HG03280 (cell line): ENCODE results near the gene SART3.
"Not testable (repeated sequence)": the region's sequence is repeated elsewhere in the genome, so short reads cannot be mapped to it uniquely, and the experiment has no call there.

Source experiments
- ATAC-seq: cut with Tn5 transposase; IDR thresholded peaks from one replicate; pipeline ENCODE4 v1.9.1; 2021; ENCODE audit warnings: mild to moderate bottlenecking, moderate library complexity; ENCODE audit not compliant: unreplicated experiment

The SART3 gene

DNA sequence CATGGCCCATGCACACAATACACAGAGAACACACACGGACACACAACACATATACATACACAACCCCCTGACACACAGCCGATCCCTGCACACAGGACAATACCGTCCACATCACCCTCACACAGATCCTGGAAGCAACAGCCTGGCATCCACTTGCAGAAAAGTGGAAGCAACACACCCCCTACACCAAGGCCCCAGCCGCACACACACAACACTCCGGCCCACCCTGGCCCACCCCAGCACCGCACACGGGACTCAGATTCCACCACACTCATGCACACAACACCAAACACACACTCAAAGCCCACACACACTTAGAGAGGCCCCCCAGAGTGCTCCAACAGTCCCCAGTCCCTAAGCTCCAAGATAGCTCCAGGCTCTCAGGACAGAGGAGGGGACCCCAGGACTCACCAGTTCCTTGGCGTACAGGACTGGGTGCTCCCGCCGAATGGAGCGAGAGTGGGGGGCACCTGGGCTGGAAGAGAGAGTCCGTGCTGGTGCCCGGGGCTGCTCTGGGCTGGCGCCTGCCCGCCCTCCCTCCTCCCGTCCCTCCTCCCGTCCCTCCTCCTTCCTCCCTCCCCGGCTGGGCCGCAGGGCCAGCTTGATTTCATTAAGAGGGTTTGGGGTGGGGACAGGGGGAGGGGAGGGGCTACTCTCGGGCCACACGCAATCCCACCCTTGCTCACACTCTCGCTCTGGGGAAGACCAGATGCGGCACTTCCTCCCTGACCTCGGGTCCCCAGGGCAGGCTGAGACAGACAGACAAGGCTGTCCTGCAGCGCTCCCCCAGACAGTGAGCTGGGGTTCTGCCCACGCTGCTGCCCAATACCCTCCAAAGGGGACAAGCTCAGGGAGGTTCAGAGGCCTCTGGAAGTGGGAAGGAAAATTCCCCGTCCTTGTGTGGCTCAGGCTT lies 36.8 kb upstream of the SART3 start, which contains the start of gene TMEM119:
TMEM119 (minus strand) TSS at position 526 of the 913 bp plus-strand sequence. CDS start 5,701 bp downstream, outside the sequence.
- no peak for ATAC-seq

DNA sequence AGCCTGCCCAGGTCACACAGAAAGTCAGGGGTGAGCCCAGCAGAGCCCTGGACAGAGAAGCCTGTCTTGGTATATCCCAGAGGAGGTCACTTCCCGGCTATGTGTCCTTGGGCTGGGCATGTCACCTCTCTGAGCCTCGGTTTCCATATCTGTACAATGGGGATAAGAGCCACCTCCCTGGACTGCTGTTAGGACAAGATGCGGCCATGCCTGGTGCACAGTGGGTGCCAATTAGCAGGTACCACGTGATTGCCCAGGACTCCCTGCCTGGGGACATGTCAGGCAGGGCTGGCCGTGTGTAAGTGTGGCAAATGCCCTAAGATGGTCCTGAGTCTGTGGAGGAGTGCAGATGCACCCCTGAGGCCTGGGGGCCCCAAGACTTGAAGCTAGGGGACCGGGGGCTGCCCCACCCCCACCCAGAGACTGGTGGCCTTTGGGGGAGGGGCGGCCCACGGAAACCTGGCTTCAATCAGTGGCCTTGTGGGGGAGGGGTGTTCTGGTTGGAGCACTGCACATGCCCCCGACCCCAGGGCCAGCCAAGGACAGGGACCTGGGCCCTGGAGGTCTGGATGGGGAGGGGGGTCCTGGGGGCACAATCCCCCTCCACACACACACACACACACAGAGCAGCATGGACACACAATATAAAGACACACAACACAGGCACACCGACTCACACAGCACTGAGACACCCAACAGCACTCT lies 36.0 kb upstream of the SART3 start:
- ATAC-seq = no peak

DNA sequence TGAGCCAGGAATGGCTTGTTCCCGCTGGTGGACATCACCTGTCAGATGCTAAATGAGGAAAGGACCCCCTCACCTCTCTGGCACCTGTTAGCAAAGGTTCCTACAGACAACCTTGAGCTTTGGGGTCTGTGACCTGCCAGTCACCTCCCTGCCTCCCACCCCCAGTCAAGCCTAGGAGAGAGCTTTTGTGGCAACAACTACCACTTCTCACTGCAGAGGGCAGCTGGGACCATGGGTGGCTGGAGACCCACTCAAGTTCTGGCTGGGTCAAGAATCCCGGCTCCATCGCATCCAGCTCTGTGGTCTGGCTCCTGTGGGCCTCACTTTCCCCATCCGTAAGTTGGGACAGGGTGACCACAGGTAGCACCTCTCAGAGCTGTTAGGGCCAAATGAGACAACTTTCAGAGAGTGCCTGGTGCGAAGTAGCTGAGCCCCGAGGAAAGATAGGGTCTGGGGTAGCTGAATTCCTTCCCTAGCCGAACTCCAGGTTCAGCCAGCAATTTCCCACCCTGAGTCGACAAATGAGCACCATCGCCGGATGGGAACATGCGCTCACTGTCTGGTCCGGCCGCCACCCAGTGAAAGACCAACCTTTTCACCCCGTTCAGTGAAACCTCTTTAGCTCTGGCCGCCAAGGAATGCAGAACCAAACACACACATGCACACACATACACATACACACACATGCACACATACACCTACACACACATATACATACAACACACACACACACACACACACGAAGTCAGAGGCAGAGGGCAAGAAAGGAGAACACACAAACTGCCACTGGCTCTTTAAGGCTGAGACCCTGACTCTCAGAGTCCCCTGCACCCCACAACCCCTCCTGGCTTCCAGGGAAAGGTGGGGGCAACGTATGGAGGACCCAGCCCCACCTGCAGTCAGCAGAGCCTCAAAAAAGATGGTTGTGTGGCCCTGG lies 35.0 kb upstream of the SART3 start:
- ATAC-seq = no peak

DNA sequence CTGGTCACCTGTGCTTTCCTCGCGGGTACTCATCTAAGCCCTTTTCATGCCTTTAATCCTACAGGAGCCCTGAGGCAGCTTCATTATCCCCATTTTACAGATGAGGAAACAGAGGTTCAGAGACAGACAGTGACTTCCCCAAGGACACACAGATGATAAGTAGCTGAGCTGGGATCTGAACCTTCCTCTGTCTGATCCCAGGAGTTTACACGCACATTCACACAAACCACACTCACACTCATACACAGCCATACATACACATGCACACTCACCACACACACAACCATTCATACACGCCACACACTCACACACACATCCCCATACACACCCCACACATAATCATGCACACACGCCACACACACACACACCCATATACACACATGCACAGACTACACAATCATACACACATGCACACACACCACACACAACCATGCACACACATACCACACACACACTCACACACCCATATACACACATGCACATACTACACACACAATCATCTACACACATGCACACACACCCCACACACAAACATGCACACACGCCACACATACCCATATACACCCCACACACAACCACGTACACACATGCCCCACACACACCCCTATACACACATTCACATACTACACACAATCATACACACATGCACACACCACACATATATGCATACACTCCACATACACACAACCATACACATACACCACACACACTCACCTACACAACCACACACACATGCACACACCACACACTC lies 34.2 kb upstream of the SART3 start:
- ATAC-seq = no peak

DNA sequence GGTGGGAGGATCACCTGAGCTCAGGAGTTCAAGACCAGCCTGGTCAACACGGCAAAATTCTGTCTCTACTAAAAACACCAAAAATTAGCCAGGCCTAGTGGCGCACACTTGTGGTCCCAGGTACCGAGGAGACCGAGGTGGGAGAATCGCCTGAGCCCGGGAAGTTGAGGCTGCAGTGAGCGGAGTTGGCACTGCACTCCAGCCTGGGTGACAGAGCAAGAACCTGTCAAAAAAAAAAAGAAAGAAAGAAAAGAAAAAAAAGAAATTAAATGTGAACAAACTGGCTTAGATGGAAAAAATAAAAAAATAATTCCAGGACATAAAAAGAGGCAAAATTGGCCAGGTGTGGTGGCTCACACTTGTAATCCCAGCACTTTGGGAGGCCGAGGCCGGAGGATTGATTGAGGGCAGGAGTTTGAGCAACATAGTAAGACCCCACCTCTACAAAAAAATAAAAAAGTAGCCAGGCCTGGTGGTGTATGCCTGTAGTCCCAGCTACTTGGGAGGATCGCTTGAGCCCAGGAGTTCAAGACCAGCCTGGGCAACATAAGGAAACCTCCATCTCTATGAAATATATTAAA lies 33.4 kb upstream of the SART3 start:
- no peak for ATAC-seq

DNA sequence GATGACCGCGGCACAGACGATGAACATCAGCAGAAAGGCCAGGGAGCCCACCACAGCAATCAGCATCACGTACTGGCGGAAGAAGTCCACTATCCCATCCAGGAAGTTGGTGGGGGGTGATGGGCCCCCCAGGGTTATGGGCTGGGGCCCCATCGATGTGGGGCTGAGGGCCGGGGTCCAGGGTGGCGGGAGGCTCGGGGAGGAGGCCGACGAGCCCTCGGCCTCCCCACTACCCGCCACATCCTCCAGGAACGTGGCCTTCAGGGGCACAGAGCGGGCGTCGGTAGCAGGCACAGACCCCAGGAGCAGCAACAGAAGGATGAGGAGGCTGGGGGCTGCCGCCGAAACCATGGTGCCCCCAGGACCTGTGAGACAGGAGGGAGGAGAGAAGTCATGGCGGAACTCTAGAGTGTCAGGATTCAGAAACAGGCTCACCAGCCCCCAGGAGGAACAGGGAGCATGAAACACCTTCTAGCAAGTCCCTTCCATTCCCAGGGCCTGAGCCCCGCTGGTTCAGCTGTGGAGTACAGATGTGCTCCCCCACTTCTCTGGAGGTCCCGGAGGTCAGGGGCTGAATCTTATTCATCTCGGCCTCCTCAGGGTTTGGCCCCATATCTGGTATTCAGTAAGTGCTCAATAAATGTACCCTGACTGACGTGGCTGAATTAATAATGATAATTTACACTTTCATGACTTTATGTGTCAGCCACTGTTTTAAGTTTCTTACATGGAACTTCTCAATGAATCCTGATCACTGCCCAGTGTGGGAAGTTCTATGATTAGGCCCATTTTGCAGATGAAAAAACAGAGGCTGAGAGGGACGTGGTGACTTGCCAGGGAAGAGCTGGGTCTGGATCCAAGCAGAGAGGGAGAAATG lies 31.3 kb upstream of the SART3 start:
- ATAC-seq = no peak

DNA sequence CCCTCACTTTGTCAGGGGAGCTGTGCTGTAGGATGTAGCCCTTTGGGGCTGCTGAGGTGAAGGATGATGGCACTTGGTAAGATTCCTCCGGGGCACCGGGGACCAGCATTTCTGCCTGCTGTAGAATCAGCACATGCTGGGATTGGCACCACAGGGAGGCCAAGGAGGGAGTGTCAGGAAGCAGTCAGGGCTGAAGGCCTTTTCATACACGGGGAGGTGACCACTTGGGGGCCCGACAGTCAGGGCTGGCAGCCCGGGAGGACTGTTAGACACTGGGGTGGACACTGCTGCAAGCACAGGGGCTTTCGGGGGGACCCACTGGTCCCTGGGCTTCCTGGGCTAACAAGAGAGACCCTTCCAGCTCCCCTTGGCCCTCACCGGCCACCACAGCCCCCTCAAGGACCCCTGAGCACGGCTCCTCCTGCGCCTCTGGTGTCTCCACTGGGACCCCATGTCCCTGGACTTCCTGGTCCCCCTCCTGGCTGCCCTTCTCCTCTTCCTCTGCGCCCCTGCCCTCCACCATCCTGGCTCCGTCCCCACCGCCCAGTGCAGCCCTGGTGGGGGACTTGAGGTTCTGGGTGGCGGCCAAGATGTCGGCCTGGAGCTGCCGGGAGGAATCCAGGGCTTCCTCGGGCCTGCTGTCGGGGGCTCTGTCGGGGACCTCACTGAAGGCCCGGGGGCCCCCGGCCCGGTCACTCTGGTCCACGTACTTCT lies 30.5 kb upstream of the SART3 start:
- ATAC-seq = no peak

DNA sequence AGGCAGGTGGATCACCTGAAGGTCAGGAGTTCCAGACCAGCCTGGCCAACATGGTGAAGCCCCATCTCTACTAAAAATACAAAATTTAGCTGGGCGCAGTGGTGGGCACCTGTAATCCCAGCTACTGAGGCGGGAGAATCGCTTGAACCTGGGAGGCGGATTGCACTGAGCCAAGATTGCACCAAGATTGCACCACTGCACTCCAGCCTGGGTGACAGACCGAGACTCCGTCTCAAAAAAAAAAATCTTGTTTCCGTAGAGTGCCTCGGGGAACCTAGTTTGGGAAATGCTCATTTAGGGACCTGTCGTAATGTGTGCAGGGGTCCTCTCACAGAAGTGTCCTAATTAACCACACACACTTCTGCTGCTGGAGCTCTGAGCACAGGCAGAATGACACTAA lies 29.5 kb upstream of the SART3 start:
- ATAC-seq = not testable (repeated sequence)

DNA sequence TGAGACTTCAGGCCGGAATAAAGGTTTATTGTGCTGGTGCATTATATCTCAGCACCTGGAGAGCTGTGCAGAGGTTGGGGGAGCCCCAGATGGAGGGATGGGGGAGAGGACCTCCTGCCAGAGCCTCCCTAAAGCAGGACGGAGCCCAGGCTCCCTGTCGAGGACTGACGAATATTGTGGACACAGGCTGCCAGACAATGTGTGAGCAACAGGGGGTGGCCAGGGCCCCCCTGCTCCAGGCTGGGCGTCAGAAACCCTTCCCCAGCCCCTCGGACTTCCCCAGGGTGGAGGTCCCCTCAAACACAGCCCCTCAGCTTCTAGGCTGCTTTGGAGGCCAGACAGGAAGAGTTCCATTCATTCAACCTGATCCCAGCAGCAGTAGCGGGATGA lies 28.9 kb upstream of the SART3 start:
- ATAC-seq = no peak

DNA sequence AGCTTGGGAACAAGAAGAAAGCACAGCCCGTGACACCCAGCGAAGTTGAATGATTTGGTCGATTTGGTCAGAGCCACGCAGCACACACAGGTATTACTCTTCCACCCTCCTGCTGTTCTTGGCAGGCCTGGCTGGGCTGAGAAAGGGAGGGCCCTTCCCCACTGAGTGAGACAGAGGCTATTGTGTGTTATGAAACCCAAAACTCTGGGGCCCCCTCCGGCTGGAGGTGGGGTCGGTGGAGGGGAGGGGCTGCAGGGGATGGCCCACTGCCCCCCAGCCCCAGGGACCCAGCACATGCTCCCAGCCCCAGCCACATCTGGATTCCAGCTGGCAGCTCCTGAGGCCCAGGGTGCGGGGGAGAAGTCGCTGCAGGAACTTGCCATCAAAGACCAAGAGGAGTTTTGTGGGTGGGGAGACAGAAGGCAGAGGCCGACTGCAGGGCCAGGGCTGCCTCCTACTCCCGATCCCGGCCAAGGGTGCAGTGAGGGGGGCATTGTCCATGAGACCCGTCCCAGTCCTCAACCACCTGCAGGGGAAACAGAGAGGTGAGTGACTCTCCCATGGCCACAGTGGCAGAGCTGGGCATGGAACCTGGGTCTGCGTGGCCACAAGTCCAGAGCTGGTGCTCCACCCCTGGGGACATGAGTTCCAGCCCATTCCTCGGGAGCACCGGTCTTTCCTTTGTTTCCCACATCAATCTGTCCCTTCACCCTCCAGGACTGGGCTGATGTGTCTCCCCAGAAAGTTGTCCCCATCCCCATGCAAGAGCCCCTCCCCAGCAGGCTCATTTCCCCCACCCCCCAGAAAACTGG lies 28.3 kb upstream of the SART3 start:
- no peak for ATAC-seq

DNA sequence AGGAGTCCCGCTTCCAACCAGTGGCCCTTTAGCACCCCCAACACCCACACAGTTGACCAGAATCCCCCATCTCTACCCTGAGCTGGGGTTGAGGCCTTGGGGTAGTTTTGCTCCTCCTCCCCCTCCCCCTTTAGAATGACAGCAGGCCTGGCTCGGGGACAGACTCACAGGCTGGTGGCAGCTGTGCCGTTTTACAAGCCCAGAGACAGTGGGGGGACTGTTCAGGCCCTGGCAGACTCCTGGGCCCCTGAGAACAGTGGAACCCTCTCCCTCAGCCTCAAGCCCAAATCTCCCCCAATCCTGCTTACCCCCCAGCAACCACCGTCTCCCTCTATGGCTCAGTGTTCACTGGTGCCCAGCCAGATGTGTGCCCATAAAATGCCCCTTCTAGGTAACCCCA lies 26.9 kb upstream of the SART3 start:
- ATAC-seq = no peak

DNA sequence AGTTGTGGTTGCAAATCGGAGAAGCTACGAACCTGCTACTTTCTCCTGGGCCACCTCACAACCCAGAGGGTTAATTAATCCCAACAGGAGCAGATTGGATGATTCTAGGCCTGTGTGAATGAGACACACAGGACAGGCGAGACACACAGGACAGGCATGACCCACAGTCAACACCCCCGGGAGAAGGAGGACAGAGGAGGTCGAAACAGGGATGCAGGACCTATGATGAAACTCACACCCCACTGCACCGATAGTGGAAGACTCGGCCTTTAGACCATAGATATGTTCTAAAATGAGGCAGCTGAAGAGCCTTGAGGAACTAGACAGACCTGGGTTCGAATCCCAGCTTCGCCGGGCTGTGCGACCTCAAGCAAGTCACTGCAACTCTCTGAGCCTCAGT lies 25.3 kb upstream of the SART3 start:
- no peak for ATAC-seq

DNA sequence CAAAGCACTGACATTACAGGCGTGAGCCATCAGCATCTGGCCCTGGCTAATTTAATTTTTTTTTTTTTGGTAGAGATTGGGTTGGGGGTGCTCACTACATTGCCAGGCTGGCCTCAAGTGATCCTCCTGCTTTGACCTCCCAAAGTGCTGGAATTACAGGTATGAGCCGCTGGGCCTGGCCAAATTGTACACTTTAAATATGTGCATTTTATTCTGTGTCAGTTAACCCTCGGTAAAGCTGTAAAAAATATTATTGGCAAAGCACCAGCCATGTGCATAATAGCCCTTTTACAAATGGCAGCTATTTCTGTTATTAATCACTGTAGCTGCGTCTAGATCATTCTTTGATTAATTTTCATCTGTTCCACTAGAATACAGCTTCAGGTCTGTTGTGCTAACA lies 24.9 kb upstream of the SART3 start:
- no peak for ATAC-seq

DNA sequence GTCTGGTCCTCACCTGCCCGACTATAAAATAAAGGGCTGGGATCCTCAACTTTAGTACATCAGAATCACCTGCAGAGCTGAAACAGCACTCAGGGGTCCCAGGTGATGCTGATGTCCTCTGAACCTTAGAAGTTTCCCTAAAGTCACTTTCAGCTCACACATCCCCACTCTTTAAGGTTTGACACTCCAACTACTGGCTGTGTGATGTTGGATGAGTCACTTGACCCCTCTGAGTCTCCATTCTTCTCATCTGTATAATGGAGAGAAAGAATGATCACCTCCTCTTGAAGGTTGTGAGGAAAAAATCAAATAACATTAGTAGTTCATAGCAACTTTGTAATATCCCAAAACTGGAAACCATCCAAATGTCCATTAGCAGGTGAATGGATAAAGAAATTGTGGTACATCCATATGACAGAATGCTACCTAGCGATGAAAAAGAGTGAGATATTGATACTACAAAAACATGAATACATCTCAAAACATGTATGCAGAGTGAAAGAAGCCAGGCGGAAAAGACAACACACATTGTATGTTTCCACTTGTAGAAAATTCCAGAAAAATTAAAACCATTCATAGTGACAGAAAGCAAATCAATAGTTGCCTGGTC lies 23.6 kb upstream of the SART3 start:
- ATAC-seq = no peak

DNA sequence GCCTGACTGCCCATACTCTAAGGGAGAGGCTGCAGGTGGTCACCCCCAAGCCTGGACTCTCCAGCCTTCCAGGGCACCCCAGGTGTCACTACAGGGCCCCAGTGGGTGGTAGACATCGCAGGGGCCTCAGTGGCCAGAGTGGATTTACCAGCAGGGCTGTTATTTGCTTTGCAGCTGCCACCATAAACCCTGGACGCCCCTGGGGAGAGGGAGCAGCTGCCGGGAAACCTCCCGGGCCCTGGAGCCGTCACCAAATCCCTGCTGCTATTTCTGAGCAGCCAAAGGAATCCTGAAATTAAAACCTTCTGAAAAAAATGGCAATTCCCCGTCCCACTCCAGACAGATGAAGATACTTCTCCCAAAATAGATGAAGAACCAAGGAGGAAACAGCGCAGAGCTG lies 23.0 kb upstream of the SART3 start:
- ATAC-seq = no peak

DNA sequence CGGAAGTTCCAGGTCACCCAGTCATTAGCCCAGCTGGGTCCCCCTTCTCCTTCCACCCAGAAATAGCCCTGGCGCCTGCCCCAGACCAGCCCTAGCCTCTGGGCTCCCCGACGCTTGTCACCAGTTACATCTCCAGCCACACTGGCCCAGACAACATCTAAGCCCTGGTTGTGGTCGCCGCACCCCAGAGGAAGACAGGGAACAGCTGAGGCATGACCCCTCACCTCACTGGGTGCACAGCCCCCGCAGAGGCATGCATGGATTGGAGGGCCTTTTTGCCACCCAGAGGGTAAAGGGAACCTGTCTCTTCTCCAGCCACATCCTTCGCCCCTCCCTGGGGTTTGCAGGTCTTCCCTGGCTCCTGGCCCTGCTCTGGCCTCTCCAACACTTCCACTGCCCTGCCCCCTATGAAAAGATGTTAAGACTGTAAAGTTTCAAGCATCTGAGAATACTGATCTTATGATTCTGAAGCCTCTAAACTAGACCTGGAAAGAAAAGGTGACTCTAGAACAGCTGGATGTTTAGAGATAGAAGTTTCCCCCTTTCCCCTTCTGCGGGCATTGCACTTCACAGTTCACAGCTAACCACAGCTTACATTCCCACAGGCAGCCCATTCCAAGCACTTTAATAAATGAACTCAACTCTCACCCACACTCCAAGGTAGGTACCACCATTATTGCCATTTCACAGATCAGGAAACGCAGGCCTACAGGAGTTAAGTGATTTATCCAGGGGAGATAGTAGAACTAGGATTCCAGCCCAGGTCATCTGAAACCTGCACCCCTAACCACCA lies 22.2 kb upstream of the SART3 start:
- no peak for ATAC-seq
